Neural progenitor cell (in vitro differentiated cells): Measurements from ENCODE around the gene PRKD1.

Experiments used
- EZH2 ChIP-seq: fragments of 200-600 bp; sonication (generic); IDR thresholded peaks from 2 replicates; pipeline ENCODE4 v1.6.1; 2017; ENCODE audit warnings: antibody characterized with exemption, mild to moderate bottlenecking, moderate library complexity
- TF ChIP-seq, protein P1 (sequence below): fragments of 200-600 bp; sonication (generic); IDR thresholded peaks from 2 replicates; pipeline ENCODE4 v1.5.1; 2017; ENCODE audit warnings: antibody characterized with exemption, mild to moderate bottlenecking

- TF ChIP-seq, protein P1, sequence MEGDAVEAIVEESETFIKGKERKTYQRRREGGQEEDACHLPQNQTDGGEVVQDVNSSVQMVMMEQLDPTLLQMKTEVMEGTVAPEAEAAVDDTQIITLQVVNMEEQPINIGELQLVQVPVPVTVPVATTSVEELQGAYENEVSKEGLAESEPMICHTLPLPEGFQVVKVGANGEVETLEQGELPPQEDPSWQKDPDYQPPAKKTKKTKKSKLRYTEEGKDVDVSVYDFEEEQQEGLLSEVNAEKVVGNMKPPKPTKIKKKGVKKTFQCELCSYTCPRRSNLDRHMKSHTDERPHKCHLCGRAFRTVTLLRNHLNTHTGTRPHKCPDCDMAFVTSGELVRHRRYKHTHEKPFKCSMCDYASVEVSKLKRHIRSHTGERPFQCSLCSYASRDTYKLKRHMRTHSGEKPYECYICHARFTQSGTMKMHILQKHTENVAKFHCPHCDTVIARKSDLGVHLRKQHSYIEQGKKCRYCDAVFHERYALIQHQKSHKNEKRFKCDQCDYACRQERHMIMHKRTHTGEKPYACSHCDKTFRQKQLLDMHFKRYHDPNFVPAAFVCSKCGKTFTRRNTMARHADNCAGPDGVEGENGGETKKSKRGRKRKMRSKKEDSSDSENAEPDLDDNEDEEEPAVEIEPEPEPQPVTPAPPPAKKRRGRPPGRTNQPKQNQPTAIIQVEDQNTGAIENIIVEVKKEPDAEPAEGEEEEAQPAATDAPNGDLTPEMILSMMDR: no peak
- TF ChIP-seq EZH2: no peak
Measured at GRCh38 chr14:29919845-29920244, 7.8 kb downstream of the PRKD1 start.
